SJSA1 (cell line): ENCODE results near the gene INO80C. TPM values are rescaled to one million over a fixed set of nuclear protein-coding genes. Genes with fewer than 3 reads are reported as not detected.

Experiments used
- DNase-seq, 2 experiments: peaks; one replicate each; pipeline ENCODE4 v3.0.0-alpha.2; 2015 to 2020; ENCODE audit warnings: low spot score in 2 of 2, low read depth in 1 of 2
- H3K27ac ChIP-seq: fragments of 250-450 bp; sonication (Bioruptor Pico); 2 replicates; pipeline ENCODE4 v1.5.1; 2020; ENCODE audit warnings: mild to moderate bottlenecking, moderate library complexity
- H3K27me3 ChIP-seq: fragments of 250-450 bp; sonication (Bioruptor Pico); replicated peaks from 2 replicates; pipeline ENCODE4 v1.5.1; 2020; ENCODE audit warnings: mild to moderate bottlenecking, moderate library complexity
- H3K36me3 ChIP-seq: fragments of 250-450 bp; sonication (Bioruptor Pico); 2 replicates; pipeline ENCODE4 v1.5.1; 2020; ENCODE audit warnings: mild to moderate bottlenecking
- H3K4me1 ChIP-seq: fragments of 250-450 bp; sonication (Bioruptor Pico); replicated peaks from 2 replicates; pipeline ENCODE4 v1.6.1; 2021; ENCODE audit warnings: mild to moderate bottlenecking
- H3K4me3 ChIP-seq: fragments of 250-450 bp; sonication (Bioruptor Pico); 2 replicates; pipeline ENCODE4 v1.5.1; 2020; ENCODE audit warnings: mild to moderate bottlenecking
- H3K9me3 ChIP-seq: fragments of 250-450 bp; sonication (Bioruptor Pico); replicated peaks from 2 replicates; pipeline ENCODE4 v1.5.1; 2020; ENCODE audit warnings: mild to moderate bottlenecking
- total RNA-seq: library from RNA; depleted of rRNA; stranded (reverse); fragments of >200 nt; shearing (Covaris generic); gene quantifications from 2 replicates; pipeline ENCODE4 v1.2.3, GENCODE V29; 2014

INO80C gene
- total RNA-seq, 1 experiment from 2014 or later = 5.7 TPM

DNA sequence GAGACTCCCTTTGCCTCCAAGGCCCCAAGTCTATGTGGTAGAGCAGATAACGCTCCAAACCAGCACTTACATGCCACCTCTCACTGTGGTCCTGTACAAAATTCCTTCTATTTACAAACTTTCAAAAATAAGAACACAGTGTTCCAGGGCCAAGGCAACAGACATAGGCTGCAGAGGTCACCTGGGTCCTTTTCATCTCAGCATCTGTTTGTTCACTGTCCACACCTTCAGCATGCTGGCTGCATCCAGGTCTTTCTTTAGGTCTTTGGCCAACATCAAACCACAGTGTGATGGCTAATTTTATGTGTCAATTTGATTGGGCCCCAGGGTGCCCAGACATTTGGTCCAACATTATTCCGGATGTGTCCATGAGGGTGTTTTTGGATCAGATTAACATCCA, 20.0 kb upstream of the INO80C start:
- no peaks in the 10 kb centered on the region for H3K9me3 ChIP-seq
- 0 out of 2 replicates have a peak, but pooled peaks cover 8% of the 10 kb centered on the region for H3K4me1 ChIP-seq
- no peak overlapping the region for H3K4me3 ChIP-seq
- no peaks in the 10 kb centered on the region for H3K27me3 ChIP-seq
- H3K36me3 ChIP-seq = no peaks in the 10 kb centered on the region
- no peak overlapping the region for H3K27ac ChIP-seq
- no peak for DNase-seq

DNA sequence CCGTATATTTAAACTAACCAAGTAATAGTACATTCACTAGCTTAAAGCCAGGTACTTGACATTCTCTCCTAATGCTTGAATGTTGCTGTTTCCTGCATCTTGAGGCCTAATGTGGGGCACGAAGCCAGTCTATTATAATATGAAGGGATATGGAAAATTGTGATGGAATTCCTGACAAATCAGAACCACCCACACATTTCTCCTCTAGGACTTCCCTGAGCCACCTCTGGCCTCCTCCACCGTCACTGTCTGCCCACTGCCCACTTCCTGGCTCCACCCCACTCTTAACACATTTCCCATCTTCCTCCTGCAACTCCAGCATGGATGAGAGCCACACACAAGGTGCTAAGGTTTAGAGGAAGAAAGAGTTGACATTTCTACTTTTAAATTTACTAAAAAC, 19.0 kb upstream of the INO80C start:
- H3K4me3 ChIP-seq = no peak overlapping the region
- 0 out of 2 replicates have a peak, but pooled peaks cover 8% of the 10 kb centered on the region for H3K4me1 ChIP-seq
- no peak for DNase-seq
- H3K9me3 ChIP-seq = no peaks in the 10 kb centered on the region
- H3K36me3 ChIP-seq = no peaks in the 10 kb centered on the region
- H3K27ac ChIP-seq = no peak overlapping the region
- H3K27me3 ChIP-seq = no peaks in the 10 kb centered on the region

DNA sequence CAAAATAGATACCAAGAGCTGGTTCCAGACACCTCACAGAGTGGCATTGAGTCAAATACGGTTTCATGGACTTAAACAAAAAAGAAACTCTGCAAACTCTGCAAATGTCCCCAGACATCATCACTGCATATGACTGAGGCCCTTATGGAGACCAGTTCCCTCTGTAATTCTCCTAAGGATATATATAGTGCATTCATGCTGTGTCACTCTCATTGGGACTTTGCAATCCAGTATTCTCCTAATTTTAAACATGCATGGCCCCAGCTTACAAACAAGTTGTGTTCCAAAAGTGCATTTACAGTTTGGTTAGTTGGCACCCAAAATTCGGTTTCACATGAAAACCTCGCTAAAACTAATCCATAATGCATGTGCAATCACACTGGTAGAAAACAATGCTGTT, 18.6 kb upstream of the INO80C start:
- no peak for DNase-seq
- 0 out of 2 replicates have a peak, but pooled peaks cover 8% of the 10 kb centered on the region for H3K4me1 ChIP-seq
- H3K36me3 ChIP-seq = no peaks in the 10 kb centered on the region
- H3K9me3 ChIP-seq = no peaks in the 10 kb centered on the region
- H3K27ac ChIP-seq = no peak overlapping the region
- H3K27me3 ChIP-seq = no peaks in the 10 kb centered on the region
- H3K4me3 ChIP-seq = no peak overlapping the region

DNA sequence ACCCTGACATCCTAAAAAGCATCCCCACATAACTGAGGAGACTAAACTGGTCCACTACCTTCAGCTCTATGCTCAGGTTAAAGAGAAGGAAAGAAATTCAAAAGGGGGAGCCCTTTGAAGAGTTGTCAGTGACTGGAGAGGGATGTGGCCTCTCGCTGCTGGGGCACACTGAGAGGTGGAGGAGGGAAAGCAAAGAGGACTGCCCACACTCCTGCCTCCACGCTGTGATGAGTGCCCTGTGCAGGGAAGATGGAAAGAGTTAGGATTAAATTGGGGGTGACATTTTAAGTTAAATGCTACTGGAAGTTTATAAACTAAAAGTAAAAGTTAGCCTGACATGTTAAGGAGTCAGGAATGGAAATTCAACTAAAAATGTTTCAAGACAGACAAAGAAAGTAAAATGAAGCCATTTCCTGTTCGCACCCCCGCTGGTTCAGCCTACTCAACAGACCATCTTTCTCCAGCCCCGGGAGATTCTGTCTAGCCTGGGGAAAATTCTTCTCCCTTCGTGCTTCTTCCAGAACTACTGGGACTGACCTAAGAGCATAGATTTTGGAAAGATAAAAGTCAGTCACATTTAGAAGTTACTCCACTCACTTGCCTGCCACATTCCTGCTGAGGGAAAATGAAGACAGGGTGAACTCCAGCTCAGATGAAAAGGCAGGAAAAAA, 17.8 kb upstream of the INO80C start:
- no peak overlapping the region for H3K27ac ChIP-seq

DNA sequence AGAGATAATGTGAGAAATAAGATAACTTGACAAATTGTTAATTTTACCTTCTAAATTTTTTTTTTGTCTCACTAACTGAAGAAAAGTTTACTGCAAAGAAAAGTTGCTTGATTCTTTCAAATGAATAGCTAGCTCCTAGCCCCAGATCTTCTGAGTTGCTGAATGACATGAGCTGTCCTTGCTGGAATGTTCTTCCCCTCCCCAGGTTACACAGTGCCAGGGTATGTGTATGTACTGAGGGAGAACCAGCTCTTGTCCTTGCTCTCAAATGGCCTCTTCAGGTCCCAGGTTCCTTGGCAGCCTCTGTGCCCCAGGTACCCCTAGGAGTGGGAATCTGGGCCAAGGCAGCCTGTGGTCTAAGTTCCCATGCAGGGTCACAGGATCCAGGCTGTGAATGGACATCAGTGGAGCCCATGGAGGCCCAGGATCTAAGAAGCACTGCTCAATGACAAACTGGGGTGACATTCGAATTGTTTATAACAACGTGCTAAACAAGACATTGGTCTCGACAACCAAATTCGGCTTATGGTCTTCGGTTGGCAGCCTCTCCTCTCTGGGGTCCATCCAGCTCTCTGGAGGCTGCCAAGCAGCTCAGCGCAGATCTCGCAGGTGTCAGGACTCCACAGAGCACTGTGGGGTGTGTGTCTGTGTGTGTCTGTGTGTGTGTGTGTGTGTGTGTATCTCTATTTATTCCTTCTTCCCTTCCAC, 17.1 kb upstream of the INO80C start:
- no peaks in the 10 kb centered on the region for H3K36me3 ChIP-seq
- no peaks in the 10 kb centered on the region for H3K27me3 ChIP-seq
- no peaks in the 10 kb centered on the region for H3K9me3 ChIP-seq
- 0 out of 2 replicates have a peak, but pooled peaks cover 8% of the 10 kb centered on the region for H3K4me1 ChIP-seq
- no peak overlapping the region for H3K27ac ChIP-seq
- no peak for DNase-seq
- H3K4me3 ChIP-seq = no peak overlapping the region

More for the DNA sequence above, 17.8 kb upstream of the INO80C start:
- H3K27me3 ChIP-seq = no peaks in the 10 kb centered on the region
- no peak overlapping the region for H3K4me3 ChIP-seq
- H3K9me3 ChIP-seq = no peaks in the 10 kb centered on the region
- 0 out of 2 replicates have a peak, but pooled peaks cover 8% of the 10 kb centered on the region for H3K4me1 ChIP-seq
- DNase-seq = no peak
- H3K36me3 ChIP-seq = no peaks in the 10 kb centered on the region

DNA sequence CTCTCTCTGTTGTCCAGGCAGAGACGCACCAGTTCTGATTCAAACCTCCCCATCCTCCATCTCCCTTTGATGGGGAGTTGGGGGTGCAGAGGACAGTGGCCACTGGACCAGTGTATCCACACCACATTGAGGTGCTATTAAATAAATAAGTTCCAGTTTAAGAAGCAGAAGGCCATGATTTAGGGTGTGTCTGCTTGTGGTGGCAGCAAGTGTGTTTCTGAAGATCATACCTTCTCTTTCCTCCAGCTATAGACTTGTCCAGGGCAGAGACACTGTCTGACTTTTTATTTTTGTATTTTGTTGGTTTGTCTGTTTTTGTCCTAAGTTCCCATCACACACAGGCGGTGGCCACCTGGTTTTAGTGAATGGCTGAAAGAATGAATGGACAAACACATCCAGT, 16.5 kb upstream of the INO80C start:
- no peaks in the 10 kb centered on the region for H3K36me3 ChIP-seq
- peaks cover 3% of the 10 kb centered on the region; the same call in 1 of the 2 replicates for H3K27me3 ChIP-seq
- H3K4me1 ChIP-seq = 0 out of 2 replicates have a peak, but pooled peaks cover 8% of the 10 kb centered on the region
- H3K9me3 ChIP-seq = no peaks in the 10 kb centered on the region
- peak in 1 of 2 experiments; percentile 8 for DNase-seq
- H3K27ac ChIP-seq = no peak overlapping the region
- no peak overlapping the region for H3K4me3 ChIP-seq

DNA sequence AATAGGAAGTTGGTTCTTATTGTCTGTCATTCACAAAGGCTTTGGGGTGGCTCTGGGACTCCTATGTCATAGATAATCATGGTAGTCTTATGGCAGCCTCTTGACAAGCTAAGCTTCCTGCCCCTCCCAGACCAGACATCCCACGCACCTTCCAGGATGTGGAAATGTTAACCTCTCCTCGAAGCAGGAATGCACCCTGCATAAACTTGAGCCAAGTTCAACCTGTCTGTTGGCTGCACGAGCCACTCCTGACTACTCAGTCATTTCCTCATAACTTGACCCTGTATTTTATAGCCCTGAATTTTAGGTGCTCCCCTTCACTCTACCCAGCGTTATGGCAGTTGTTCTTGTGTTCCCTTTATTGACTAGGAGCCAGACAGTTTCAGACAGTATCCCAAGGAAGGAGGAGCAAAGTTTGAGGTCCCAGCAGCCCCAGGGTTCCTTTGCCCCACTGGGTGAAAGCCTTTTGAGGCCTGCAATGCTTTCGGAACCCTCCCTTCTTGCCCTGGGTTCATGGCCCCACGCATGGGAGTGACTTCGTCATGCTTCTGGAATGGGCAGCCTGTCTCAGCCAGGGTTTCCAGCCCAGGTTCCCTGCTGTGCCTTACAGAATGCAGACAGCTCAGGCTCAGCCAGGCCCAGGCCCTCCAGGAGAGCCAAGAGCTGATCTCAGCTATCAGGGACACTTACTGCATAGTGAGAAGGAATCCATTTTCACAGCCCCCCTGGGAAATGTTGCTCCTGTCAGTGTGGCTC, 15.6 kb upstream of the INO80C start:
- H3K4me1 ChIP-seq = 0 out of 2 replicates have a peak, but pooled peaks cover 8% of the 10 kb centered on the region
- peak in 1 of 2 experiments; percentile 4 for DNase-seq
- no peak overlapping the region for H3K27ac ChIP-seq
- peaks cover 4% of the 10 kb centered on the region; the same call in 1 of the 2 replicates for H3K27me3 ChIP-seq
- H3K36me3 ChIP-seq = no peaks in the 10 kb centered on the region
- no peak overlapping the region for H3K4me3 ChIP-seq
- H3K9me3 ChIP-seq = no peaks in the 10 kb centered on the region

DNA sequence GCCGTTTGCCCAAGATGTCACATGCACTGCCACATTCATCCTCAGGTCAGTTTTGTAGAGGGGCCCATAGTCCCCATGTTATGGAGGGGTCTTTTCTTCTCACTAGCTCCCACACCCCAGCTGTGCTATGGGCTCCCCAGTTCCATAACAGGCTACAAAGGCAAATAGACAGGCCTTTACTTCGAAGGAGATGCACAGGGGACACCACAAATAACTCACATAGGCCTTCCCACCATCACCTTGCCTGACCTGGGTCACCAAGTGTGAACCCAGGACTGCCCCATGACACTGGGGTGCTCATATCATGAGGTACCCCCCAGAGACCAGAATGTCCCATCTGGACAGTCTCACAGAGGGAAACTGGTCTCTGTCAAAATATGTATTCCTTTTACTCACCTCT, 15.0 kb upstream of the INO80C start:
- Histone ChIP-seq H3K9me3 (no peaks in the 10 kb centered on the region), H3K4me3 (no peak overlapping the region), H3K27ac (no peak overlapping the region), H3K36me3 (no peaks in the 10 kb centered on the region), H3K4me1 (0 out of 2 replicates have a peak, but pooled peaks cover 8% of the 10 kb centered on the region), H3K27me3 (peaks cover 4% of the 10 kb centered on the region; the same call in 1 of the 2 replicates)
- no peak for DNase-seq

DNA sequence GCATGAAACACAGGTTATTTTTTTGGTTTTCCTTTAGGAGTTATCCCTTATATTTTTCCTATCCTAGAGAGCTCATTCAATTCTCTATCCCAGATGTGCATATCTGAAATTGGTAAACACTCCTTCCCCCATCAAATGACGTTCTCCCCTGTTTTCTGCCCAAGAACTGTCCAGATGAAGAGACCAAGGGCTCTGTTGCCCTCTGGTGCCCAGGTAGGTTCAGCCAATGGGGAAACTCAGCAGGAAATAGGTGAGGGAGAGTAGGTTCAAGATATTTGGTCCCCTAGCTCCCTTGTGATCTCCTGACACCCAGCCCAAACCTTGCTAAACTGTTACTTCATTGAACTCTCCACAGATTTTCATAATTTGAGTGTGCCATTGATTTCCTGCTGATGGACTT, 14.1 kb upstream of the INO80C start:
- no peaks in the 10 kb centered on the region for H3K9me3 ChIP-seq
- no peaks in the 10 kb centered on the region for H3K36me3 ChIP-seq
- DNase-seq = peak in 1 of 2 experiments; percentile 2
- H3K27ac ChIP-seq = no peak overlapping the region
- peaks cover 4% of the 10 kb centered on the region; the same call in 1 of the 2 replicates for H3K27me3 ChIP-seq
- no peak overlapping the region for H3K4me3 ChIP-seq
- H3K4me1 ChIP-seq = 0 out of 2 replicates have a peak, but pooled peaks cover 8% of the 10 kb centered on the region

DNA sequence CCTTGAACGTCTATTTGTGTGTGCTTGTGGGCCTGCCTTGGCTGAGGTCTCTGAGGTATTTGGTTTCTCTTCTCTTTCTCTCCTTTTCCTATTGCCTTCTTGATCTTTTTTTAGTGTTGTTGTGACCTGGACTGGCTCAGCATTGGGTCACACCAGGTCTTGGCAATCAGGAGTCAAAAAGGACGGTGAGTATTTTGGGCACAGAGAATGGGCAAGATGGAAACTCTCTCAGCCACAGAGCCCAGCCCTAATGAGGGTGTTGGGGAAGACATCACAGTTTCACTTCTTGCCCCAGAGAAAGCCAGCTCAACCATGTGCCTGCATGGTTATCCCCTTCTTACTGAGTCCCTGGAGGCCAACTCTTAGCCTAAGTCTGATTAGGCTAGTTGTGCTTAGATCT, 13.7 kb upstream of the INO80C start:
- DNase-seq = peak in 1 of 2 experiments; percentile 5
- Histone ChIP-seq H3K36me3 (no peaks in the 10 kb centered on the region), H3K9me3 (no peaks in the 10 kb centered on the region), H3K27ac (no peak overlapping the region), H3K27me3 (peaks cover 4% of the 10 kb centered on the region; the same call in 1 of the 2 replicates), H3K4me1 (0 out of 2 replicates have a peak, but pooled peaks cover 8% of the 10 kb centered on the region), H3K4me3 (no peak overlapping the region)

DNA sequence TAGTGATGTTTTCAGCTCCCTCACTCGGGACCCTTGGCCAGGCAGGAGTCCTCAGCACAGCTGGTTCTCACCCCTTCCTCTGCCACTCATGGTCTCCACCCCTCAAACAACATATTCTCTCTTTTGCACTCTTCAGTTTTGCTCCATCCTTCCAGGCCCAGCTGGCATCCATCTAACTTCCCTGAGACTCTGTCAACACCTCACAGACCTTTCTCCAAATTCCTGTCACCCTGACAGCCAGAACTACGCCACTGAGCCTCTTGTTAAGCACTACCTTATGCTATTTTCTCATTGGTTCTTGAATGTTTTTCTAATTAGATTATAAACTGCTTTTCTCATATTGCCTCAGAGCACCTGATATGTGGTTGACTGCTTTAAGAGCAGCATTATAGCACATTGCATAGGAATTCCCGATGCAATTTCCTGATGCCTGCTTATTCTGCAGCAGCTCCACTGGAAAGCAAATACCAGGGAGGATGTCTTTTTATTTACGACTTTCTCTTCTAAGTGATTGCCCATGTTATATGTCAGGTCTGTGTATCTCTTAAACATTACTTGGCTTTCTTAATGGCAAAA, 12.4 kb upstream of the INO80C start:
- peaks cover 4% of the 10 kb centered on the region; the same call in 1 of the 2 replicates for H3K27me3 ChIP-seq
- H3K27ac ChIP-seq = no peak overlapping the region
- no peak overlapping the region for H3K4me3 ChIP-seq
- peak in 1 of 2 experiments; percentile 5 for DNase-seq
- no peaks in the 10 kb centered on the region for H3K36me3 ChIP-seq
- no peaks in the 10 kb centered on the region for H3K9me3 ChIP-seq
- 0 out of 2 replicates have a peak, but pooled peaks cover 8% of the 10 kb centered on the region for H3K4me1 ChIP-seq

DNA sequence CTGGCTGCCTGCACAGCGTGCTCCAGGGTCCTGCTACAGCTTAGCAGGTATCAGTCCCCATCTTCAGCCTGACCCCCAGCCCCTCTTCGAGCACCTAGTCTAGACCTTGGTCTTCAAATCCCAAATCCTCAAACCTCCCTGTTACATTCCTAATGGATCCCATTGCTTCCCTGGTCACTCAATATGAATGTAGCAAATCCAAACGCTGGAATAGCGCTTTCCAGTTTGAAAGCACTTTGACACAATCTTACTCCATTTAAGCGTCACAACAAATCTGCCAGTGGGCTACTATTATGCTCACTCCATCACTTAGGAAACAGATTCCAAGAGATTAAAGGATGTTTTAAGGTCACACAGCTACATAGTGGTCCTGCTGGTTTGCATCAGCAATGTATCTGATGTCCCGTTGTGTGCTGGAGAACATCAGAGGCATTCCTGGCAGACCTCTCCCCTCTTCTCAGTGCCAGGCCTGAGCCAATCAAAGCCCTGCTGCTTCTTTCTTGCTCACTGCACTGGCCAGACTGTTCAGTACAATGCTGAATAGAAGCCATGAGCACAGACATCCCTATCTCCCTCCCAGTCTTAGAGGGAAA, 11.1 kb upstream of the INO80C start:
- H3K27me3 ChIP-seq = peaks cover 4% of the 10 kb centered on the region; the same call in 1 of the 2 replicates
- no peak overlapping the region for H3K27ac ChIP-seq

DNA sequence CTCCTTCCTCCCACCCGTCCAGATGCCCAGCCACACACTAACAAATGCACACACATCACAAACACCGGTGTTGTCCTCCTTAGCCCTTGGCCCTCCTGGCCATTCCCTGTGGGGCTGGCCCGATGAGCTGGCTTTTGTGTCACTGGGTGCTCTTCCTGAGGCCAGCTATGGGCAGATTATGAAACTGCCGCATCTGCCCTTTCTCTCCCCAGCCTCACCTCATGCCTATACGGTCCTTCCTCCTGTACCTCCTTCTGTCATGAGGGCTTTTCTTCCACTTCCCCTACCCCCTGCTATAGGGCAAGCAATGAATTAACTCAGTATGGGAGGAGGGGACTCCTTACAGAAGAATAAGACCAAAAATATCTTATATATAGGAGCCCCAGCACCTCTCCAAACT, 10.3 kb upstream of the INO80C start:
- no peaks in the 10 kb centered on the region for H3K36me3 ChIP-seq
- H3K4me1 ChIP-seq = no peaks in the 10 kb centered on the region
- peaks cover 4% of the 10 kb centered on the region; the same call in 1 of the 2 replicates for H3K27me3 ChIP-seq
- no peaks in the 10 kb centered on the region for H3K9me3 ChIP-seq
- no peak overlapping the region for H3K27ac ChIP-seq
- no peak for DNase-seq
- no peak overlapping the region for H3K4me3 ChIP-seq

More for the DNA sequence above, 11.1 kb upstream of the INO80C start:
- H3K4me3 ChIP-seq = no peak overlapping the region
- DNase-seq = peak in 1 of 2 experiments; percentile 5
- H3K36me3 ChIP-seq = no peaks in the 10 kb centered on the region
- H3K4me1 ChIP-seq = 0 out of 2 replicates have a peak, but pooled peaks cover 8% of the 10 kb centered on the region
- H3K9me3 ChIP-seq = no peaks in the 10 kb centered on the region
